K562 (cell line): ENCODE measurements around the gene ITGB2. TPM values are rescaled to one million over a fixed set of nuclear protein-coding genes. Genes with fewer than 3 reads are reported as not detected.

ENCODE experiments used
- ATAC-seq: fragments of 200-7000 bp; cut with Tn5 transposase; 3 replicates; pipeline ENCODE4 v1.9.1; 2020; ENCODE audit warnings: moderate library complexity
- BruUV-seq: library from RNA; stranded (reverse); fragments of 400-500 nt; replicated peaks from 2 replicates; lab custom pipeline; 2021; lab: Mats Ljungman, UMichigan
- CTCF ChIA-PET: fragments of 300-600 bp; formaldehyde crosslinking; extraction: SDS; loops from one replicate; lab custom pipeline; 2021; ENCODE audit warnings: low intra/inter-chr PET ratio; lab: Yijun Ruan, JAX
- POLR2A ChIA-PET: fragments of 300-600, 350-650 bp; sonication (Branson Sonifier 250); formaldehyde crosslinking; extraction: SDS; loops from one replicate; lab custom pipeline; 2021; ENCODE audit warnings: antibody characterized with exemption, inconsistent platforms; lab: Yijun Ruan, JAX
- DNase-seq, 4 experiments: peaks; one replicate each; pipeline versions ENCODE4 v3.0.0 to v3.0.0-alpha.2; 2011 to 2018; ENCODE audit warnings: low spot score in 3 of 4, mixed read lengths in 3 of 4; ENCODE audit errors: extremely low read depth in 1 of 4
- FAIRE-seq: peaks from 2 replicates; lab custom pipeline; 2011; peaks lifted over from hg19 to GRCh38; lab: Jason Lieb, UNC
- H2AFZ ChIP-seq: 2 replicates; pipeline ENCODE4 v1.6.0; 2011; ENCODE audit warnings: low read depth, low read length, control low read depth, inconsistent platforms
- H3K27ac ChIP-seq: fragments of 200-600 bp; 3 replicates; pipeline ENCODE4 v1.8.0; 2011; ENCODE audit warnings: low read depth, mild to moderate bottlenecking, control low read depth, inconsistent platforms, low read length, moderate library complexity, mixed read lengths; ENCODE audit errors: extremely low read depth
- H3K27me3 ChIP-seq, 2 experiments: fragments of 300-600 bp in 1 of 2; 2 replicates in 1 of 2; 3 replicates in 1 of 2; pipeline versions ENCODE4 v1.6.0 to v1.8.0; 2011; ENCODE audit warnings: inconsistent platforms in 2 of 2, low read length in 2 of 2, mild to moderate bottlenecking in 1 of 2, mixed read lengths in 1 of 2, moderate library complexity in 1 of 2; ENCODE audit not compliant: control insufficient read depth in 2 of 2, insufficient read depth in 2 of 2
- H3K36me3 ChIP-seq: fragments of 300-600 bp; 3 replicates; pipeline ENCODE4 v1.8.0; 2011; ENCODE audit warnings: mild to moderate bottlenecking, low read length, inconsistent platforms; ENCODE audit not compliant: control insufficient read depth, insufficient read depth
- H3K4me1 ChIP-seq, 2 experiments: fragments of 200-600 bp in 1 of 2; replicated peaks in 1 of 2; 2 replicates in 1 of 2; 3 replicates in 1 of 2; pipeline versions ENCODE4 v1.5.1 to v1.8.0; 2011; ENCODE audit warnings: inconsistent platforms in 2 of 2, low read length in 2 of 2, mild to moderate bottlenecking in 1 of 2, mixed read lengths in 1 of 2, moderate library complexity in 1 of 2; ENCODE audit not compliant: control insufficient read depth in 2 of 2, insufficient read depth in 2 of 2
- H3K4me2 ChIP-seq: 2 replicates; pipeline ENCODE4 v1.6.1; 2011; ENCODE audit warnings: low read length, control low read depth, inconsistent platforms, mixed read lengths; ENCODE audit not compliant: insufficient read depth
- H3K4me3 ChIP-seq: fragments of 200-600 bp; sonication (generic), shearing (Covaris generic); 2 replicates; pipeline ENCODE4 v1.5.1; 2016; ENCODE audit warnings: control low read depth, inconsistent platforms
- H3K79me2 ChIP-seq: fragments of 200-600 bp; 3 replicates; pipeline ENCODE4 v1.8.0; 2011; ENCODE audit warnings: low read length, inconsistent platforms; ENCODE audit not compliant: control insufficient read depth, insufficient read depth
- H3K9ac ChIP-seq, 2 experiments: 2 replicates each; pipeline versions ENCODE4 v1.6.0 to v1.6.1; 2011; ENCODE audit warnings: low read depth in 2 of 2, low read length in 2 of 2, control low read depth in 1 of 2, inconsistent platforms in 1 of 2, mild to moderate bottlenecking in 1 of 2, mixed read lengths in 1 of 2; ENCODE audit not compliant: insufficient read depth in 1 of 2
- H3K9me1 ChIP-seq: one replicate; pipeline ENCODE4 v1.6.0; 2011; ENCODE audit warnings: inconsistent platforms, mild to moderate bottlenecking, low read length, moderate library complexity; ENCODE audit not compliant: control insufficient read depth, insufficient read depth
- H3K9me3 ChIP-seq: replicated peaks from 2 replicates; pipeline ENCODE4 v1.5.1; 2011; ENCODE audit warnings: low read depth, low read length, inconsistent platforms; ENCODE audit not compliant: control insufficient read depth, insufficient read depth
- H4K20me1 ChIP-seq: replicated peaks from 2 replicates; pipeline ENCODE4 v1.6.1; 2011; ENCODE audit warnings: low read length, inconsistent platforms, mixed read lengths; ENCODE audit not compliant: control insufficient read depth, insufficient read depth
- ATF3 ChIP-seq, 2 experiments: fragments of 450-650 bp in 1 of 2; sonication (generic) in 1 of 2; formaldehyde crosslinking in 1 of 2; IDR thresholded peaks in 1 of 2; conservative IDR thresholded peaks in 1 of 2; 2 replicates each; pipeline versions ENCODE4 v1.6.1 to v1.8.1; 2016 to 2023; ENCODE audit warnings: mild to moderate bottlenecking in 2 of 2, moderate library complexity in 2 of 2, inconsistent platforms in 1 of 2, missing genetic modification reagents in 1 of 2
- CUX1 ChIP-seq: fragments of 200-800 bp; sonication (Bioruptor generic); IDR thresholded peaks from 2 replicates; pipeline ENCODE4 v1.6.1; 2016; ENCODE audit warnings: missing genetic modification characterization, missing compliant biosample characterization
- ELF1 ChIP-seq: fragments of 200-800 bp; sonication (Bioruptor generic); IDR thresholded peaks from 2 replicates; pipeline ENCODE4 v1.6.1; 2016; ENCODE audit warnings: missing genetic modification characterization, missing compliant biosample characterization
- SIN3B ChIP-seq: fragments of 450-650 bp; IDR thresholded peaks from 2 replicates; pipeline ENCODE4 v1.6.1; 2017; ENCODE audit warnings: low read depth, mild to moderate bottlenecking, moderate library complexity
- TCF7 ChIP-seq: sonication (generic); IDR thresholded peaks from 2 replicates; pipeline ENCODE4 v1.6.1; 2016; ENCODE audit warnings: antibody characterized with exemption, borderline replicate concordance
- ZBTB33 ChIP-seq: sonication (generic); formaldehyde crosslinking; IDR thresholded peaks from 2 replicates; pipeline ENCODE4 v1.8.1; 2023; ENCODE audit warnings: mild to moderate bottlenecking, missing genetic modification reagents
- ZNF232 ChIP-seq: sonication (generic); formaldehyde crosslinking; IDR thresholded peaks from 2 replicates; pipeline ENCODE4 v1.8.0; 2022; ENCODE audit warnings: mild to moderate bottlenecking, missing genetic modification reagents
- ZNF449 ChIP-seq: fragments of 250-450 bp; sonication (Bioruptor Pico); IDR thresholded peaks from 2 replicates; pipeline ENCODE4 v1.8.0; 2022; ENCODE audit warnings: moderate library complexity, mild to moderate bottlenecking, inconsistent platforms
- ZNF695 ChIP-seq: fragments of 450-650 bp; formaldehyde crosslinking; IDR thresholded peaks from 2 replicates; pipeline ENCODE4 v1.4.0; 2020; ENCODE audit warnings: mild to moderate bottlenecking, moderate library complexity
- WGBS: fragments of 100-300 bp; shearing (Covaris generic); methylation state at CpG from one replicate; pipeline ENCODE4 v1.1.6; 2016; ENCODE audit warnings: low coverage, mixed read lengths; ENCODE audit not compliant: insufficient coverage; ENCODE audit errors: missing lambda C conversion rate; 5-methylcytosine and 5-hydroxymethylcytosine counted together
- in situ Hi-C: fragments of 300-500 bp; cut with MboI; formaldehyde crosslinking; loops from 4 replicates; pipeline ENCODE4 v1.15.0; 2018; ENCODE audit warnings: inconsistent platforms, mixed read lengths
- intact Hi-C: fragments of 100-400 bp; cut with micrococcal nuclease; formaldehyde crosslinking; loops from 2 replicates; pipeline ENCODE4 v1.14.2; 2022
- polyA plus RNA-seq, 8 experiments: library from polyadenylated mRNA; depleted of rRNA in 4 of 8; stranded (reverse) in 5 of 8; unstranded in 3 of 8; fragments of >200 nt; fragmentation: Nextera tagmentation in 2 of 8; fragmentation: Illumina TruSeq in 1 of 8; extraction: Ambion mirVana in 2 of 8; extraction: Trizol in 1 of 8; gene quantifications; 2 replicates each; pipeline versions ENCODE4 v1.2.1 to v1.2.3, GENCODE V29; 2011 to 2014; ENCODE audit warnings: inconsistent platforms in 1 of 8, missing spikeins in 1 of 8
- total RNA-seq, 7 experiments: library from RNA; depleted of rRNA in 6 of 7; stranded (reverse); fragments of >200 nt in 6 of 7; fragmentation: Illumina TruSeq in 2 of 7; extraction: Trizol in 2 of 7; gene quantifications; 2 replicates each; pipeline versions ENCODE4 v1.2.1 to v1.2.3, GENCODE V29; 2011 to 2021; ENCODE audit warnings: low replicate concordance in 1 of 7

Gene ITGB2
- total and polyA plus RNA-seq, 9 of the 15 experiments (the other 6 are each of a cell fraction or from before 2014, with no cell fraction given) = 0.07 to 1.3 (median 0.51) TPM; not detected in 2

- no peak for TF ChIP-seq CUX1 (CRISPR knock-in tag)
Observed at GRCh38 chr21:44856131-44856530, 64.6 kb downstream of the ITGB2 start (continued).

GRCh38 chr21:44855572-44855971 is 65.1 kb downstream of the ITGB2 start:
- no peak overlapping the region for H2AFZ ChIP-seq
- peaks cover 25% of the 10 kb centered on the region for H3K79me2 ChIP-seq
- FAIRE-seq = no peak
- peak overlapping the region; percentile 81 for H3K27ac ChIP-seq
- DNase-seq = no peak
- ATAC-seq = no peak
- H3K27me3 ChIP-seq = no peaks in the 10 kb centered on the region
- 82% methylated on average over 14 of the region's 14 CpGs for WGBS
- peak overlapping the region; percentile 52 to 59; a peak in 3 of 4 replicates for H3K9ac ChIP-seq
- H4K20me1 ChIP-seq = no peaks in the 10 kb centered on the region; the same call in 1 of the 2 replicates
- H3K4me1 ChIP-seq = peaks cover 35 to 53% of the 10 kb centered on the region in 2 experiments
- peak overlapping the region; percentile 86 for H3K4me2 ChIP-seq
- intact Hi-C loops = loop anchor here (1.0 kb wide), 1 partner anchor 15 kb away; no protein-coding TSS in a partner anchor
- no TSS peak for BruUV-seq
- peaks cover 85% of the 10 kb centered on the region for H3K36me3 ChIP-seq
- in situ Hi-C loops = no loop called here
- H3K9me3 ChIP-seq = no peaks in the 10 kb centered on the region
- ChIA-PET CTCF (no interaction called here), POLR2A (interaction anchor here (0.6 to 1.7 kb wide), 8 partner anchors 8 to 32 kb away, joined by 3 to 9 read pairs (median 4); partner anchors contain the start of gene PTTG1IP)
- peaks cover 6% of the 10 kb centered on the region for H3K9me1 ChIP-seq
- H3K4me3 ChIP-seq = no peak overlapping the region
- TF ChIP-seq SIN3B (no peak), ZNF449 (CRISPR knock-in tag) (no peak), ZNF695 (CRISPR knock-in tag) (no peak), ATF3 (IDR thresholded peaks at IDR 0.05) (no peak), ATF3 (CRISPR knock-in tag; conservative IDR thresholded peaks at IDR 0.05) (no peak), ZNF232 (CRISPR knock-in tag) (no peak), ZBTB33 (CRISPR knock-in tag) (peak; percentile 23; the same call in 1 of the 2 replicates), TCF7 (no peak), ELF1 (tag) (peak; percentile 7; the same call in 1 of the 2 replicates)
